ENCODE results near the gene RNF152. TPM values are rescaled to one million over a fixed set of nuclear protein-coding genes. Genes with fewer than 3 reads are reported as not detected.

The RNF152 gene
- total RNA-seq, 1 experiment from 2014 or later, result 2.3 TPM

- H3K4me1 Mint-ChIP-seq, result peaks cover 15 to 21% of the 10 kb centered on the region in 2 experiments
Observed at GRCh38 chr18:61852496-61852895, 40.3 kb downstream of the RNF152 start.

More at GRCh38 chr18:61852496-61852895, 40.3 kb downstream of the RNF152 start:
- Mint-ChIP-seq H3K27ac (no peak overlapping the region), H3K27me3 (ENCODE audit: low read depth) (no peaks in the 10 kb centered on the region), H3K4me3 (no peak overlapping the region), H3K9me3 (no peaks in the 10 kb centered on the region), H3K36me3 (ENCODE audit: insufficient read depth in 1 of 3, low read depth in 3 of 3) (no peaks in the 10 kb centered on the region)
- H4K5ac ChIP-seq (ENCODE audit: insufficient read length, low read depth, low read length), result no peak overlapping the region
- no peak overlapping the region for H2AK5ac ChIP-seq (ENCODE audit: insufficient read length, low read length)
- no peak overlapping the region for H3K27ac ChIP-seq (ENCODE audit: insufficient read length, low read depth, low read length)
- no peak overlapping the region for H3K23ac ChIP-seq (ENCODE audit: insufficient read length, low read depth, low read length)
- H3K9ac ChIP-seq (ENCODE audit: extremely low read depth, insufficient read length, low read length), result no peak overlapping the region
- no peaks in the 10 kb centered on the region; the same call in 1 of the 2 replicates for H3K4me1 ChIP-seq (ENCODE audit: insufficient read depth, low read length)
- no peaks in the 10 kb centered on the region for H3K79me2 ChIP-seq (ENCODE audit: insufficient read depth, low read length)
- H2BK15ac ChIP-seq (ENCODE audit: low read depth, low read length), result no peak overlapping the region
- no peak overlapping the region for H3K14ac ChIP-seq (ENCODE audit: insufficient read depth, low read length)
- H3K23me2 ChIP-seq (ENCODE audit: insufficient read length, low read depth, low read length, poor library complexity, severe bottlenecking), result no peaks in the 10 kb centered on the region
- H3K9me3 ChIP-seq (ENCODE audit: control insufficient read depth, low read depth, low read length), result no peaks in the 10 kb centered on the region
- no peak overlapping the region for H2BK20ac ChIP-seq (ENCODE audit: low read depth, low read length, poor library complexity, severe bottlenecking)
- no peak overlapping the region for H2BK120ac ChIP-seq (ENCODE audit: low read depth, low read length, poor library complexity, severe bottlenecking)
- no peaks in the 10 kb centered on the region for H4K20me1 ChIP-seq (ENCODE audit: control insufficient read depth, insufficient read depth, insufficient read length)
- no peak overlapping the region for H3T11ph ChIP-seq (ENCODE audit: low read length)
- H3K4me2 ChIP-seq (ENCODE audit: insufficient read depth, insufficient read length, low read length), result no peak overlapping the region
- H4K91ac ChIP-seq (ENCODE audit: insufficient read length, low read depth, low read length), result no peak overlapping the region
- H3K79me1 ChIP-seq (ENCODE audit: insufficient read depth, low read depth, low read length, poor library complexity, severe bottlenecking), result no peaks in the 10 kb centered on the region
- H2BK12ac ChIP-seq (ENCODE audit: insufficient read length, low read depth, low read length), result no peak overlapping the region
- no peak overlapping the region for H2AFZ ChIP-seq (ENCODE audit: low read length)
- H3K56ac ChIP-seq (ENCODE audit: insufficient read length, low read depth, low read length), result no peak overlapping the region
- no peak overlapping the region for H3K4ac ChIP-seq (ENCODE audit: low read depth, low read length)
- TF ChIP-seq, protein P1, sequence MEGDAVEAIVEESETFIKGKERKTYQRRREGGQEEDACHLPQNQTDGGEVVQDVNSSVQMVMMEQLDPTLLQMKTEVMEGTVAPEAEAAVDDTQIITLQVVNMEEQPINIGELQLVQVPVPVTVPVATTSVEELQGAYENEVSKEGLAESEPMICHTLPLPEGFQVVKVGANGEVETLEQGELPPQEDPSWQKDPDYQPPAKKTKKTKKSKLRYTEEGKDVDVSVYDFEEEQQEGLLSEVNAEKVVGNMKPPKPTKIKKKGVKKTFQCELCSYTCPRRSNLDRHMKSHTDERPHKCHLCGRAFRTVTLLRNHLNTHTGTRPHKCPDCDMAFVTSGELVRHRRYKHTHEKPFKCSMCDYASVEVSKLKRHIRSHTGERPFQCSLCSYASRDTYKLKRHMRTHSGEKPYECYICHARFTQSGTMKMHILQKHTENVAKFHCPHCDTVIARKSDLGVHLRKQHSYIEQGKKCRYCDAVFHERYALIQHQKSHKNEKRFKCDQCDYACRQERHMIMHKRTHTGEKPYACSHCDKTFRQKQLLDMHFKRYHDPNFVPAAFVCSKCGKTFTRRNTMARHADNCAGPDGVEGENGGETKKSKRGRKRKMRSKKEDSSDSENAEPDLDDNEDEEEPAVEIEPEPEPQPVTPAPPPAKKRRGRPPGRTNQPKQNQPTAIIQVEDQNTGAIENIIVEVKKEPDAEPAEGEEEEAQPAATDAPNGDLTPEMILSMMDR (conservative IDR thresholded peaks at IDR 0.05), result no peak
- no peak for DNase-seq
- no peaks in the 10 kb centered on the region for H3K27me3 ChIP-seq (ENCODE audit: insufficient read depth, low read length)
- no peak overlapping the region for H4K8ac ChIP-seq (replicated peaks; ENCODE audit: insufficient read length, low read depth, low read length)
- WGBS (ENCODE audit: extremely low coverage, insufficient read length, low lambda C conversion rate), result no CpG with 5 or more reads among the region's 1 CpG
- no peak overlapping the region for H3K18ac ChIP-seq (ENCODE audit: insufficient read length, low read depth, low read length)
- H2BK5ac ChIP-seq (ENCODE audit: insufficient read length, low read length), result no peak overlapping the region
